Stimulated activated CD4-positive, alpha-beta T cell treated with anti-CD3 and anti-CD28 coated beads, Interleukin-1b, Interleukin-23, amount 100 ng/mL, for 4 hours (primary cell): ENCODE measurements around the gene POTEI.
"Not testable (repeated sequence)": the region's sequence is repeated elsewhere in the genome, so short reads cannot be mapped to it uniquely, and the experiment has no call there.

Source experiments
- DNase-seq, 2 donors: peaks; one replicate each; pipeline ENCODE4 v3.0.0-alpha.2; 2020; ENCODE audit warnings: low read depth in 2 of 2

The POTEI gene

GRCh38 chr2:130455413-130455812 lies 53.7 kb downstream of the POTEI start:
- DNase-seq, result not testable (repeated sequence)

DNA sequence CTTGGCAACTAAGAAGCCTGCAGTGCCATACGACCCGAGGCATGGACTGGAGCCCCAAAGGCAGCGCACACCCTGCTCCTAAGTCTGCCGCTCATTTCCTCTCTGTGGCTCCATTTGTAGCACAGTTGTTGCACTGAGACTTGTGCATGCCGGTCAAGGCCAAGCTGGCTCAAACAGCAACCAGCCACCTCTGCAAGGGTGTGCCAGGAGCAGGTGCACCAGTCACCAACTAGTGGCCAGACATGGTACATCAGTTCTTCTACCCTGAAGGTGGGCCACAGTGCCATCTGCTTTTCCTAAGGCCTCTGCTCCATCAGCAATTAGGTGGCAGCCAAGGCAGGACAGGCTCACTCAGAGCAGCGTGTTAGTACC lies 54.4 kb downstream of the POTEI start:
- DNase-seq, result not testable (repeated sequence)

DNA sequence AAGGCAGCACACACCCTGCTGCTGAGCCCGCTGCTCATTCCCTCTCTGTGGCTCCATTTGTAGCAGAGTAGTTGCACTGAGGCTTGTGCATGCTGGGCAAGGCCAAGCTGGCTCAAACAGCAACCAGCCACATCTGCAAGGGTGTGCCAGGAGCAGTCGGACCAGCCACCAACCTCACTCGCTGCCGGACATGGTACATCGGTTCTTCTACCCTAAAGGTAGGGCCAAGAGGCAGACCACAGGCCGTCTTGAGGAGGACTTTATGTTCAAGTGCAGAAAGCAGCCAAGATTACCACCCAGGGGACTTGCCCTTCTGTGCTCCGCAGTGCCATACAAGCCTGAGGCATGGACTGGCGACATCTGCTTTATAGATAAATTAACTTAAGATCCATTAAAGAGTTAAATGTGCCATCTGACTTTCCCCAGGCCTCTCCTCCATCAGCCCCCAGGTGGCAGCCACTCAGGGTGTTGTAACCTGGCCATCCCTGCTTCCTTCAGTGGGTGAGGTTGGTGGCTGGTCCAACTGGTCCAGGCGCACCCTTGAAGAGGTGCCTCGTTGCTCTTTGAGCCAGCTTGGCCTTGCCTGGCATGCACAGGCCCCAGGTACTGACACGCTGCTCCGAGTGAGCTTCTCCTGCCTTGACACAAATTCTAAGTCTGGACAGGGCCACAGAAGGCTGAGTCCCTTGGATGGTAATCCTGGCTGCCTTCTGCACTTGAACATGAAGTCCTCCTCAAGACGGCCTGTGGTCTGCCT lies 55.0 kb downstream of the POTEI start:
- not testable (repeated sequence) for DNase-seq

DNA sequence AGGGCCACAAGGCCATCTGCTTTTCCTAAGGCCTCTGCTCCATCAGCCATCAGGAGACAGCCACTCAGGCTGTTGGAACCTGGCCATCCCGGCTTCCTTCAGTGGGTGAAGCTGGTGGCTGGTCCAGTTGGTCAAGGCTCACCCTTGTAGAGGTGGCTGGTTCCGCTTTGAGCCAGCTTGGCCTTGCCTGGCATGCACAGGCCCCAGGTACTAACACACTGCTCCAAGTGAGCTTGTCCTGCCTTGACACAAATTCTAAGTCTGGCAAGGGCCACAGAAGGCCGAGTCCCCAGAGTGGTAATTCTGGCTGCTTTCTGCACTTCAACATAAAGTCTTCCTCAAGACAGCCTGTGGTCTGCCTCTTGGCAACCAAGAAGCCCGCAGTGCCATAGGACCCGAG lies 56.2 kb downstream of the POTEI start:
- DNase-seq, result not testable (repeated sequence)

DNA sequence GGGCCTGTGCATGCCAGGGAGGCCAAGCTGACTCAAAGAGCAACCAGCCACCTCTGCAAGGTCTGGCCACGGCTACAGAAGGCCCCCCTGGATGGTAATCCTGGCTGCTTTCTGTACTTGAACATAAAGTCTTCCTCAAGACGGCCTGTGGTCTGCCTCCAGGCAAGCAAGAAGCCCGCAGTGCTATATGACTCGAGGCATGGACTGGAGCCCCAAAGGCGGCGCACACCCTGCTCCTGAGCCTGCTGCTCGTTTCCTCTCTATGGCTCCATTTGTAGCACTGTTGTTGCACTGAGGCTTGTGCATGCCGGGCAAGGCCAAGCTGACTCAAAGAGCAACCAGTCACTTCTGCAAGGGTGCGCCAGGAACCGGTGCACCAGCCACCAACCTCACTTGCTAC lies 57.3 kb downstream of the POTEI start:
- not testable (repeated sequence) for DNase-seq

GRCh38 chr2:130451278-130451677 lies 57.9 kb downstream of the POTEI start:
- not testable (repeated sequence) for DNase-seq

GRCh38 chr2:130450366-130450765 lies 58.8 kb downstream of the POTEI start:
- not testable (repeated sequence) for DNase-seq

DNA sequence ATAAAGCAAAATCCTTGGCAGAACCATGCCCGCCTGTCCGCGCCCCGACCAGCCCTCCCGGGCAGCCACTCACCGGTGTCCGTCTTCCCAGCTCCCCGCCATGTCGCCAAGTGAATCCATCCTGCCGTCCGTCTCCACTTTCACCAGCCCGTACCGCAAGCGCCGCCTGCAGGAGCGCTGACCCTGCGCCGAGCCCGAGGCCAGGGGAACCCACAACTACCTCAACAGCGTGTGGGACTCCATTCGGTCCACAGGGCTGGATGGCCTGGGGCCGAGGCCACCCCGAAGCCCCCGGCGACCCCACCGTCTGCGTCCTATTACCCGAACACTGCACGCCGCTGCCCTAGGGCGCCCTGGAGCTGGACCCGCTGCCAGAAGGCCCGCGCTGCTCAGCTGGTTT lies 81.5 kb downstream of the POTEI start:
- not testable (repeated sequence) for DNase-seq

GRCh38 chr2:130418845-130419244 lies 90.3 kb downstream of the POTEI start:
- not testable (repeated sequence) for DNase-seq

DNA sequence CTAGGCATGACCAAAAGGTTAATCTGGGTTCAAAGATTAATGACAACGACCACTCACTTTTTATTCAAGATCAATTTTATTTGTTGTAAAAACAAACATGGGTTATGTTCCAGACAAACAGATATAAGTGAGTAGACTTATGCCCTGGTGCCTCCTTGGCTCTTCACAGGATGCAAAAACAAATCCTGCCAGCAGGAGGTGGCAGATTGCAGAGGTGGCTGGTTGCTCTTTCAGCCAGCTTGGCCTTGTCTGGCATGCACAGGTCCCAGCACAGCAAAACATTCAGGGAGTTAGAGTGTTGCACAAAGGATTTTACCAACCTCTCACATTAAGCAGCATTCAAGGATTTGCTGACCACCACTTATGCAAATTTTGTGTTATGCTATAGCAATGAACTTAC lies 92.4 kb downstream of the POTEI start:
- DNase-seq, result not testable (repeated sequence)
